Activated naive CD4-positive, alpha-beta T cell treated with anti-CD3 and anti-CD28 coated beads, Interleukin-2, amount 10 ng/mL, durations not matched to agents 7 days and 5 days (primary cell): ENCODE measurements around the gene RALGPS1.

ENCODE experiments used
- CTCF ChIA-PET: fragments of 350-600 bp; sonication (Branson Sonifier 250); formaldehyde crosslinking; loops from one replicate; lab custom pipeline; 2021; ENCODE audit warnings: antibody characterized with exemption; lab: Charles Lee
- DNase-seq: peaks from one replicate; pipeline ENCODE4 v3.0.0-alpha.2; 2020
- H3K27ac Mint-ChIP-seq: one replicate; pipeline ENCODE4 v1.8.0; 2021; ENCODE audit warnings: mild to moderate bottlenecking, moderate library complexity, mixed read lengths
- H3K27me3 Mint-ChIP-seq: one replicate; pipeline ENCODE4 v1.8.0; 2021; ENCODE audit warnings: mild to moderate bottlenecking, mixed read lengths
- H3K36me3 Mint-ChIP-seq: one replicate; pipeline ENCODE4 v1.8.0; 2021; ENCODE audit warnings: mixed read lengths
- H3K4me1 Mint-ChIP-seq: one replicate; pipeline ENCODE4 v1.8.0; 2021; ENCODE audit warnings: mixed read lengths
- H3K4me3 Mint-ChIP-seq: one replicate; pipeline ENCODE4 v1.8.0; 2021; ENCODE audit warnings: mild to moderate bottlenecking, moderate library complexity, mixed read lengths
- H3K9me3 Mint-ChIP-seq: one replicate; pipeline ENCODE4 v1.8.0; 2021; ENCODE audit warnings: mixed read lengths

The RALGPS1 gene

DNA sequence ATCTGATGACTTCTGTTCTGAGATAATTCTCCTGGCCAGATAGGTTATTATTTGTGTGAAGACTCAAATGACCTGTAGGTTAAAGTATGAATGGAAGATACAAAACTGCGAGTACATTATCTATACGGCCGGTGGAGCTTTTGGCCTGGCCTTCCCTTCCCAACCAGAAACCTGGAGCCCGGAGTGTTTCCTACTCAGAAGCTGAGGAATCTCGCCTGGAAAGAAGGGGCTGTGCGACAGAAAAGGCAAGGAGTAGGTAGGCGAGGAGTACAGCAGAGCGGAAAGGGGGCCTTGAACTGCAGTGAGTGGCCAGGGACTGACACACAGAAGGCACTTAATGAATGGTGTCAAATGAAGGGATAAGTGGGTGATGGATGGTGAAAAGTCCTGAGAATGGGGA lies 173.3 kb downstream of the RALGPS1 start:
- Mint-ChIP-seq H3K4me1 (peaks cover 19% of the 10 kb centered on the region), H3K9me3 (no peaks in the 10 kb centered on the region), H3K36me3 (no peaks in the 10 kb centered on the region), H3K4me3 (no peak overlapping the region), H3K27me3 (peaks cover 46% of the 10 kb centered on the region), H3K27ac (no peak overlapping the region)
- no peak for DNase-seq
- CTCF ChIA-PET = no interaction called here

DNA sequence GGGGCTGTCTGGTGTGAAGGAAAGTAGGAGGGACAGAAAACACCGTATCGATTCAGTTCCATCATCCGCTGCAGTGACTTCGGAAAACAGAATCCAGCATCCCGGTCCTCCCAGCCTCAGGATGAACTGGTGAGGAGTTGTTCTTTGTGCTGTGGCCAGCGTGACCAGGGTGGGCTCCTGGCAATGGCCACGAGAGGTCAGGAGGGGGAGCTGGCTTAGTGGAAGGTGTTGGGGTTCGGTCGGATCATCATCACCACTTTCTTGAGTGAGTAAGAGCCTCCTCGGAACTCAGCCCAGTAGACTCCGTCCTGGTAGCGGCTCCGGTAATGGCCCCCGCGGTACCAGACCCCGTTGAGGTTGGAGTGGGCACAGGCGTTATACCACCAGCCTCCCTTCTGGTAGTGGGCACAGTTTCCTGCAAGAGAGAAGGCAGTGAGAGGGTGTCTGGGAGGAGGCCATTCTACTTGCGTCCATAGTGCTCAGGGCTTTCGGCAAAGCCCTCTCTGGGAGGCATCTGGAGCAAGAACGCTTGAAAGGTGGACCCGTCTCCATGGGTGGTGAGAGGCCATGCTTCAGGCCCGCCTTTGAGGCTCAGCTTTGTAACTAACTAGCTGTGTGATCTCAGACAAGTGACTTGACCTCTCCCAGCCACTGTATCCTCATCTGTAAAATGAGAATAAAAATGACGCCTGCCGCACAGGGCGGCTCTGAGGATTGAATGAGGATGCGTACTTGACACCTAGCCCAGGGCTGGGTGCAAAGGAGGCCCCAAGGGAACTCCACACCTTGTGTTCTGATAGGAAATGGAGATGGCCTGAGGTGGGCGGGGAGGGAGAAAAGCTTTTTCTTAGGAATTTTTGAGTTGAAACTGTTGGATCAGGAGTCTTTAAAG lies 174.4 kb downstream of the RALGPS1 start:
- Mint-ChIP-seq H3K9me3 (no peaks in the 10 kb centered on the region), H3K4me1 (peaks cover 19% of the 10 kb centered on the region), H3K27ac (no peak overlapping the region), H3K27me3 (peaks cover 41% of the 10 kb centered on the region), H3K36me3 (no peaks in the 10 kb centered on the region), H3K4me3 (no peak overlapping the region)
- DNase-seq = no peak
- CTCF ChIA-PET = no interaction called here

DNA sequence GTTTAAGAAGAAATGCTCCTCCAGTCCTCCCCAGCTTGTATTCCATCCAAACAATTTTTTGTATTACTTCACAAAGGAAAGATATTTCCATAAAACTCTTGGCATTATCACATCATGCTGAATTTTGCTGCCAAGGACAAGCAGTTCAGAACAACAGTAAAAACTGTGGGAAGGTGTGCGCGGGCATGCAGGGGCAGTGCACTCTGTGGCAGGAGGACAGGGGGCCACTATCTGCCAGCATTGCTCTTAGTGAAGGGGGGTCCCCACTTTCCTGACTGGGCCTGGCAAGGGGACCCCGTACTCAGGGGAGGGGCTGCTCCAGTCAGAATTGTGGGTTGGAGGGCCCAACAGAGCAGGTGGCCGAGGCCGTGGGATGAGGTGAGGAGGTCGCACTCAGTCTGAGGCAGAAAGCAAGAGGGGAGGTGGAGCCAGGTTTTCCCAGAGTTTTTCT lies 175.1 kb downstream of the RALGPS1 start:
- H3K4me3 Mint-ChIP-seq = no peak overlapping the region

DNA sequence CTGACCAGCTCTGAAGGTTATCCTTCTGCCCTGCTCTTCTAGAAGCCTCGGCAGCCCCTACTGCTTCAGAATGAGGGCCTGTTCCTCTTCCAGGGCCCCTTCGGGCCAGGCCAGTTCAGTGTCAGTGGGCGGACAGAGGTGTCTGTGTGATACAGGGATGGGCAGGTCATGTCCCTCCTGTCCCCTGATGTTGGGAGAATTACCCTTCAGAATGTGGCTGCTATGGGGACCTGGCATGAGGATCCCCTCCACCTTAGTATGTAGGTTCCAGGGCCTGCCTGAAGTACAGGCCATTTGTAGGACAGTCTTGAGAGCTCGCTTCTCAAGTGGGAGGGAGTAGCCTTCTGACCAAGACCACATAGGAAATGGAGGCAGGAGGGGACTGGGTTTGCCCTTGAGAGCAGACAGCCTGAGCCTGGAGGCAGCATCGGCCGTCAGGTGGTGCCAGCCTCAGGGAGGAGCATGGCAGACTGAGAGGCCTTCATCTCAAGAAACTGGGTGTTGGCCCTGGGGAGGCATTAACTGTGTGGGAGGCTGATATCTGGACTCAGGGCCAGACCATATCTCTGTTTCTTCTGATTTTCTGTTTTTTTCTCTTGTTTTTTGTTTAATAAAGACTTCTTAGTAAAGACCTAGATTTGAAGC lies 175.9 kb downstream of the RALGPS1 start:
- no peak overlapping the region for H3K27ac Mint-ChIP-seq
- peaks cover 29% of the 10 kb centered on the region for H3K27me3 Mint-ChIP-seq
- CTCF ChIA-PET = no interaction called here
- peaks cover 5% of the 10 kb centered on the region for H3K4me1 Mint-ChIP-seq
- no peaks in the 10 kb centered on the region for H3K36me3 Mint-ChIP-seq
- no peak overlapping the region for H3K4me3 Mint-ChIP-seq
- DNase-seq = no peak
- H3K9me3 Mint-ChIP-seq = no peaks in the 10 kb centered on the region

More for the DNA sequence above, 175.1 kb downstream of the RALGPS1 start:
- Mint-ChIP-seq H3K27me3 (peaks cover 34% of the 10 kb centered on the region), H3K36me3 (no peaks in the 10 kb centered on the region), H3K9me3 (no peaks in the 10 kb centered on the region), H3K4me1 (peaks cover 13% of the 10 kb centered on the region), H3K27ac (no peak overlapping the region)
- DNase-seq = no peak
- CTCF ChIA-PET = no interaction called here

DNA sequence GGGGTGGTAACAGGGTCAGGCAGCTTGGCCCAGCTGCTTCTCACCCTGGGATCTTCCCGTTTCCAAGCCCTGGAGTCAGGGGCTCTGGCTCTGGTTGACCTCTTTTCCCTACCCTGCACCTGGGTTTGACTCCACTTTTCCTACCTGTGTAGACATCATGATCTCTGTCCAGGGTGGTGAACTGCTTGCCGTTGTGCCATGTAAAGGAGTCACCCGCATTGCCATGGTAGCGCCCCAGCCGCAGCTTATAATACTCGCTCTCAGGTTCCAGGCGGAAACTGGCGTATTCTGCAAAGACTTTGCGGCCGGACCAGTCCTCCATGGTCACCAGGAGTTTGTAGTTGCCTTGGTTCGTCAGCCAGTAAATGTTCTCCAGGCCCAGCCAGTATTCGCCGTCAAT lies 176.9 kb downstream of the RALGPS1 start:
- peaks cover 37% of the 10 kb centered on the region for H3K27me3 Mint-ChIP-seq
- CTCF ChIA-PET = no interaction called here
- peaks cover 3% of the 10 kb centered on the region for H3K4me1 Mint-ChIP-seq
- no peak for DNase-seq
- no peak overlapping the region for H3K4me3 Mint-ChIP-seq
- H3K9me3 Mint-ChIP-seq = no peaks in the 10 kb centered on the region
- no peak overlapping the region for H3K27ac Mint-ChIP-seq
- no peaks in the 10 kb centered on the region for H3K36me3 Mint-ChIP-seq

DNA sequence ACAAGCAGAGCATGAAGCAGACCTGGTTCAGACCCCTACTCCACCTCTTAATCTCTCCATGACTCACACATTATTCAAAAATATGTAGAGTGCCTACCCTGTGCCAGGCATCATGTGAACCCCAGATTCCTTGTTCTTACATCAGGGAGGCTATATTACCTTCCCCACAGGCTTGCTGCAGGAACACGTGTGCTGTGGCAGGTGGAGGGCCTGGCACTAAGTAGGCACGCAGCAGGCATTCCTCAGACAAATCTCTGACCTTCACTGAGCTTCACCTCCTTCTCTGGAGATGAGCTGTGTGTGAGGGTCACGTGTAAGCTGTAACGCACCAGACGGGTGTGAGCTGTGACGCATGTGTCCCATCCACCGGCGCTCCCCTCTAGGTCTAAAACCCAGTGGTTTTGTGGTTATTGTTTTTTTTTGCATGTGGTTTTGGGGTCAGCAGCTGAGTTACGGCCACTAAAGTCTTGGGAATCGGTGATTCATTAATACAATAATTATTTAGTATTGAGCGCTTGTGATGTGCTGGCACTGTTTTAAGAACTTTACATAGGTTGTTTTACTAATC lies 177.5 kb downstream of the RALGPS1 start:
- H3K9me3 Mint-ChIP-seq = no peaks in the 10 kb centered on the region
- CTCF ChIA-PET = no interaction called here
- peaks cover 3% of the 10 kb centered on the region for H3K4me1 Mint-ChIP-seq
- H3K27me3 Mint-ChIP-seq = peaks cover 32% of the 10 kb centered on the region
- H3K36me3 Mint-ChIP-seq = no peaks in the 10 kb centered on the region
- H3K4me3 Mint-ChIP-seq = no peak overlapping the region
- H3K27ac Mint-ChIP-seq = no peak overlapping the region
- DNase-seq = no peak

DNA sequence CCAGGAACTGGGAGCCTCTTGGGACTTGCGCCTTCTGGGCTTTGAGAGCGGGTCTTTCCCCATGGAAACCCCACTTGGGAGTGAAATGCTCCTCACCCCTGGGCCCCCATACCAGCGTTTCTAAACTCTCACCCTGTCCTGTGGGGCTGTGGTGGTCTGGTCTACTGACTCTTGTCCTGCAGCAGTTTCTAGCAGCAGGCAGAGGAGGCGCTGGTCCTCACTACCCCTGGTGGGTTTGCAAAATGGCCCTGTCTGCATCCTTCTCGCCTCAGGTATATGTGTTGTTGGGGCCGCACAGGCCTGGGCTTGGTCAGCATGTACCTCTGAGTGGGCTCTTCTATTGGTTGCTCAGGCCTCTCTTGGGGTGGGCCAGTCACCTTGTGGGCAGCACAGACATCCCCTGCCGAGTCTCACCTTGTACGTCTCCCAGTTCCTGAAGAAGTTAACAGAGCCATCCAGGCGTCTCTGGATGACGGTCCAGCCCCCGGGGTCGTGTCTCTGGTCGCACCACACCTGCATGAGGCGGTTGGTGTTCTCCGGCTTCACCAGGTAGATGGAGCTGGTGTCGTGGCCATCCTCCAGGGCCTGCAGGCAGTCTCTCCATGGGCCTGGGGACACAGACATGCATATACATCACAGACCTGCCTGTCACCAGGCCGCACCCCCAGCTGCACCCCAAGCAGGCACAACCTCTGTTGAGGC lies 178.9 kb downstream of the RALGPS1 start:
- Mint-ChIP-seq H3K9me3 (no peaks in the 10 kb centered on the region), H3K4me1 (peaks cover 3% of the 10 kb centered on the region), H3K27ac (no peak overlapping the region), H3K27me3 (peaks cover 34% of the 10 kb centered on the region), H3K4me3 (no peak overlapping the region), H3K36me3 (no peaks in the 10 kb centered on the region)
- no peak for DNase-seq
- CTCF ChIA-PET = interaction anchor here (1.0 kb wide), 1 partner anchor 153 kb away, joined by 4 read pairs; no protein-coding TSS in a partner anchor

DNA sequence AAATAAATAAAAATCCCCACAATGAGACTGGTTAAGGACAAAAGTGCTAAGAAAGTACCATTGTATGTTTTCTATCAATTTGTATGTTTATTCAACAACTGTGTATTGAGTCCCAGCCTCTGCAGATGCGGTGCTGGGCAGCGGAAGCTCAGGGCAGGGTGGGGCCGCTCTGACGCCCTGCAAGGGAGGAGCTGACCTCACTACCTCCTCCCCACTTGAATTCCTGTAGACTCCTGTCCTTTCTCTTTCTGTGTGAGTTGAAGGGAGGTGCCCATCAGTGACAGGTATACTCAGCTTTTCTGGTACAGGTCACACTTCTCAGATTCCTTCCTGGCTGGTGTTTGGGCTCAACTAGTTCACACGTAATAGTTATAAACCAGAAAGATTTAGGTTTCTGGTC lies 180.8 kb downstream of the RALGPS1 start:
- Mint-ChIP-seq H3K9me3 (no peaks in the 10 kb centered on the region), H3K27ac (no peak overlapping the region), H3K36me3 (no peaks in the 10 kb centered on the region), H3K4me1 (peaks cover 3% of the 10 kb centered on the region), H3K27me3 (peaks cover 30% of the 10 kb centered on the region), H3K4me3 (no peak overlapping the region)
- CTCF ChIA-PET = no interaction called here
- DNase-seq = no peak

DNA sequence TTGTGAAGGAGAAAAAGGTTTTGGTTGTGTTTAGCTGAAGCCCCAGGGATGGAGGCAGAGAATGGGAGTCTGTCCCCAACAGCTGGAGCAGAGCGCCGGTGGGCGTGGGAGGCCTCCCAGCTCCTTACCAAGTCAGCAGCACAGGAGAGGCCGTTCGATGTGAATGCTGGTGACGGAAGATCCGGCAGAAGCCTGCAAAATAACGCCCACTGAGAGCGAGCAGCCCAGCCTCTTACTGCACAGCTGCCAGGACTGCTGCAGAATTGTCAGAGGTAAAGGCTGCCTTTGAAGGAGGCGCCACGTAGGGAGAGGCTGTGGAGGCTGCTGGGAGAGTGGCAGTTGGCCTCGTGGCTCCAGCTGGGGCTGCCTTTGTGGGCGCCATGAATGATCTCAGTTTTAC lies 181.6 kb downstream of the RALGPS1 start:
- peaks cover 34% of the 10 kb centered on the region for H3K27me3 Mint-ChIP-seq
- DNase-seq = no peak
- CTCF ChIA-PET = interaction anchor here (0.5 kb wide), 1 partner anchor 38 kb away, joined by 3 read pairs; no protein-coding TSS in a partner anchor
- H3K4me3 Mint-ChIP-seq = no peak overlapping the region
- no peaks in the 10 kb centered on the region for H3K36me3 Mint-ChIP-seq
- H3K9me3 Mint-ChIP-seq = no peaks in the 10 kb centered on the region
- H3K4me1 Mint-ChIP-seq = peaks cover 3% of the 10 kb centered on the region
- no peak overlapping the region for H3K27ac Mint-ChIP-seq

DNA sequence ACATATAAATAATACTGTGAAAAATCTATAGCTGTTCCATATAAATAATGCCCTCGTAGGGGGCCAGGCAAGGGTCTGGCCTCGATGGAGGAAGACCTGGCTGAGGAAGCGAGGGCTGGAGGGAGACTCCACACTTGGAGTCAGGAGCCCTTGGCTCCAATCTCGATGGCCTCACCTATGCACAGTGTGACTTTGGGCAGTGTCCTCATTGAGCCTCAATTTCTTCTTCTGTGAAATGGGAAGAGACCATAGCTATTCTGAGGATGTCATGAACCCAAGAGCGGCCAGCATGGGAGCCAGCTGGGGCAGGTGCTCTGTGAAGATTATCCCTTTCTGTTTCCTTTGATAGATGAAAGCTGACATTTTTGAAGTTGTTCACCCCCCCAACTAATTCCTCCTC lies 183.1 kb downstream of the RALGPS1 start:
- H3K4me1 Mint-ChIP-seq = peaks cover 3% of the 10 kb centered on the region
- DNase-seq = no peak
- H3K4me3 Mint-ChIP-seq = no peak overlapping the region
- H3K9me3 Mint-ChIP-seq = no peaks in the 10 kb centered on the region
- CTCF ChIA-PET = no interaction called here
- no peak overlapping the region for H3K27ac Mint-ChIP-seq
- no peaks in the 10 kb centered on the region for H3K36me3 Mint-ChIP-seq
- H3K27me3 Mint-ChIP-seq = peaks cover 38% of the 10 kb centered on the region

DNA sequence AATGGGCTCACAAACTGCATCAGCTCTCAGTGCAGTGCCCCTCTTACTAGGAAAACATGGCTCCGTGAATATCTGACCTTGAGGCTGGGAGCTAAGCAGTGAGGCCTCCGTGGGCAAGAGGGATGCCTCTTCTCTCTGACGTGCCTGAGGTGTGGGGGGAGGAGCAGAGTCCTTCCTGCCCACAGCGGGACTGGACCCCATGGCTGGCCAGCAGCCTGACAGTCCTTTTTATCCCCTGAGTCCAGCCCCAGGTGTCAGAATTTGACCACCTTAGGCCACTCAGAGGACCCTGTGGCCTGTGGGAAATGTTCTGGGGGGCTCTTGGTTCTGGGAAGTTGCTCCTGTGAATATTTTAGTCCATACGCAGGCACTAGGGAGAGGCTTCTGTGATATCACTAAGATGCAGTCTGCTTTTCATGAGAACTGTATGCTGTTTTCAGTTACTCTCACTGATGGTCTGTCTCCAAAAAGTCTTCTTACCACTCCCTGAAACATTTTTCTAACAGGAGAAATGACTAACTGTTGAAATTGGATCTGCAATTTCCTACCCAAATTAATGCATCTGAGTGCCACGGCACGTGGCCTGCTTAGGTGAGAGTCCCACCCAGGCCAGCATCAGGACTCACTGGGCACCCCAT lies 184.5 kb downstream of the RALGPS1 start:
- no peak overlapping the region for H3K4me3 Mint-ChIP-seq
- H3K9me3 Mint-ChIP-seq = no peaks in the 10 kb centered on the region
- peaks cover 3% of the 10 kb centered on the region for H3K4me1 Mint-ChIP-seq
- H3K27me3 Mint-ChIP-seq = peaks cover 42% of the 10 kb centered on the region
- no peak for DNase-seq
- no peaks in the 10 kb centered on the region for H3K36me3 Mint-ChIP-seq
- H3K27ac Mint-ChIP-seq = no peak overlapping the region
- CTCF ChIA-PET = no interaction called here

DNA sequence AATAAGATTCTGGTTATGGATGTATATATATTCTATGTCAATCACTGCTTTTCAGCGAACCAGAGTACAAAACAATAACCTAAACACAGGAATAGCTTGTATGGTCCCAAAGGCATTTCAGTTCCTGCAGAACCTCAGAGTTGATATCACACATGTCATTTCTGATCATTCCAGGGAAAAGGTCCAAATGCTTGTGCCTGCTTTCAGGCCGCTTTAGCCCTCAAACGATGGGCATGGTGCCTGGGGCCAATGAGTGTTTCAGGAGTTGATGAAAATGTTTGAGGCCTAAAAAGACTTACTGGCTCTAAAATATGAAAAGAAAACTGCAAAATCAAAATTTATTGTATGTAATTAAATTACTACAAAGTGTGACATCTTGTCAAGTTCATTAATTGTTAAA lies 185.1 kb downstream of the RALGPS1 start:
- Mint-ChIP-seq H3K4me1 (peaks cover 3% of the 10 kb centered on the region), H3K27me3 (peaks cover 48% of the 10 kb centered on the region), H3K27ac (no peak overlapping the region), H3K4me3 (no peak overlapping the region), H3K36me3 (no peaks in the 10 kb centered on the region), H3K9me3 (no peaks in the 10 kb centered on the region)
- CTCF ChIA-PET = no interaction called here
- no peak for DNase-seq

DNA sequence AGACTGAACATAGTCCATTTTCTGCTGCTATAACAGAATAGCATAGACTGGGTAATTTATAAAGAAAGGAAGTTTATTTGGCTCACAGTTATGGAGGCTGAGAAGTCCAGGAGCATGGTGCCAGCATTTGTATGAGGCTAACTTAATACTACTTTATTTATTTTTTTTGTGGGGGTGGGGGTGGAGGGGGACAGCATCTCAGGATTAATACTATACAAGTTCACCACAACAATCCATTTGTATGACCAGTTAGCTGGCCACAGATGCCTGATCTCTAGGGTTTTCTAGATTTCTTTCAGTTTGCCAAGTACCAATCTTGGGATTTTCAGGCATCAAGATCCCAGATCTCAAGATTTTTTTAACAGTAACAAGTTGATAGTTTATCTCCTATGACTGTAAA lies 187.6 kb downstream of the RALGPS1 start:
- no peak overlapping the region for H3K27ac Mint-ChIP-seq
- H3K36me3 Mint-ChIP-seq = no peaks in the 10 kb centered on the region
- H3K4me1 Mint-ChIP-seq = no peaks in the 10 kb centered on the region
- H3K27me3 Mint-ChIP-seq = peaks cover 49% of the 10 kb centered on the region
- no peaks in the 10 kb centered on the region for H3K9me3 Mint-ChIP-seq
- DNase-seq = no peak
- CTCF ChIA-PET = interaction anchor here (0.6 kb wide), 1 partner anchor 15 kb away, joined by 3 read pairs; no protein-coding TSS in a partner anchor
- no peak overlapping the region for H3K4me3 Mint-ChIP-seq

DNA sequence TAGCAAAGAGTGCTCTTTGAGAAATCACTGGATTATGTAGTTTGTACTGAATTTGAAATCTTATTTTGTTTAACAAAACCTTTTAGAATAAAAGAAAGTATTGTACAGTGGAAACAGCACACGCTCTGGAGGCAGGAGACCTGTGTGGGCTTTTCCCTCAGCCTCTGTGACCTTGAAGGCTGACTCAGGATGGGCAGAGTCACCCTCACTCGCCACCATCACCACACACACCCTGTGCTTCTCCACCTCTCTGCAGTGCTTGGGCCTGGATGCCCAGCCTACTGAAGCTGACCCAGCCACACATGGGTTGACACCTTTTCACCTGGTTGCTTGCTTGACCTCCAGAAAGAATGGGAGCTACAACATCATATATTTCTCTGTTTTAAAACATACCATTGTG lies 188.2 kb downstream of the RALGPS1 start:
- H3K36me3 Mint-ChIP-seq = no peaks in the 10 kb centered on the region
- H3K27ac Mint-ChIP-seq = no peak overlapping the region
- H3K4me3 Mint-ChIP-seq = no peak overlapping the region
- no peaks in the 10 kb centered on the region for H3K4me1 Mint-ChIP-seq
- CTCF ChIA-PET = interaction anchor here (0.6 kb wide), 1 partner anchor 14 kb away, joined by 3 read pairs; no protein-coding TSS in a partner anchor
- no peak for DNase-seq
- H3K27me3 Mint-ChIP-seq = peaks cover 49% of the 10 kb centered on the region
- H3K9me3 Mint-ChIP-seq = no peaks in the 10 kb centered on the region
